Activated CD4-positive, CD25-positive, alpha-beta regulatory T cell (primary cell): ENCODE measurements around the gene EBLN2.

Source experiments
- DNase-seq, 4 experiments: peaks; one replicate each; lab custom pipeline; 2025; lab: John Stamatoyannopoulos, UW

The EBLN2 gene

GRCh38 chr3:73061416-73061815 lies at the start of gene EBLN2:
TSS of gene EBLN2 (plus strand) at chr3:73061659. CDS start at chr3:73062082, 423 bp downstream.
- no peak for DNase-seq

DNA sequence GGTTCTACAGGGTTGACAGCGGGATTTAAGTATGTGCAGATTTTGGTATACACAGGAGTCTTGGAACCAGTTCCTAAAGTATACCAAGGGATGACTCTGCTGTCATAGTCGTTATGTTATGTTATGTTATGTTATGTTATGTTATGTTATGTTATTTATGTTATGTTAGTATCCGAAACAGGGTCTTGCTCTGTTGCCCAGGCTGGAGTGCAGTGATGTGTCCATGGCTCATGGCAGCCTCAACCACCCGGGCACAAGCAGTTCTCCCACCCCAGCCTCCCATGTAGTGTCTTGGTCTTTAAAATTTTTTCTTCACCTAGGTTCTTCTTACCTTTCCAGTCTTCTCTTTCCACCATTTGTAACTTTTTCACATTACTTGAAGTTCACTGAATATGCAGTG lies 43.2 kb upstream of the EBLN2 start:
- no peak for DNase-seq

DNA sequence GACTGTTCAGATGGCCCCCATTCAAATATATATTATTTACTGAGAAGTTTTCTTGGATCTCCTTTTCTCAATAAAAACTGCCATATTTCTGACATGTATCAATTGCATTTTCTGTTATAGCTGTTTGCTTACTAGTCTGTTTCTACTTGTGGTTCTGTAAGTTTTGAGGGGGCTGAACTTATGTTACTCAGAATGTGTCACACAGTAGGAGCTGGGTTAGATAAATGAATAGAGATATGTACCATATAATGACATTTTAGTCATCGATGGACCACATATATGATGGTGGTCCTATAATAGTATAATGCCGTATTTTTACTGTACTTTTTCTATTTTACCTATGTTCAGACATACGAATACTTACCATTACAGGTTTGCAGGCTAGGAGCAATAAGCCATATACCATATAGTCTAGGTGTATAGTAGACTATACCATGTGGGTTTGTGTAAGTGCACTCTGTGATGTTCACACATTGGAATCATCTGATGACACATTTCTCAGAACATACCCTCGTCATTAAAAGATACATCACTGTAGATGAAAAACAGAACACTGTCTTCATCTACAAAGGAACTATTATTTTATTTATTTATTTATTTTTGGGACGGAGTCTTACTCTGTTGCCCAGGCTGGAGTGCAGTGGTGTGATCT lies 42.5 kb upstream of the EBLN2 start:
- no peak for DNase-seq

DNA sequence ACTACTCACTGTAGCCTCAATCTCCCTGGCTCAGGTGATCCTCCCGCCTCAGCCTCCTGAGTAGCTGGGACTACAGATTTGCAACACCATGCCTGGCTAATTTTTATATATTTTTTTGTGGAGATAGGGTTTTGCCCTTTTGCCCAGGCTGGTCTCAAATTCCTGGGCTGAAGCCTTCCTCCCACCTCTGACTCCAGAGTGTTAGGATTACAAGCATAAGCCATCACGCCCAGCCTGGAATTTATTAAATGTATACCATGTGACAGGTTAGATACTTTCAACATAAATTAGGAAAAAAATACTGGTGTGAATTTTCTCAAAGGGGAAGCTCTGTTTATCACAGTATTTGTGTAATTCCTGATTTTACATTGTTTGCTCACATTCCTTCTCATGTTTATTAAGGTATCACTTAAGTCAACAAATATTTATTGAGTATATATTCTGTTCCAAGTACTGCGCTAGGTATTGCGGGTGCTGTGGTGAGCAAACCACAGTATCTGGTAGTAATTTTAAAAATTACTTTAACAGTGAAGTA lies 40.1 kb upstream of the EBLN2 start:
- DNase-seq, result no peak

GRCh38 chr3:73024836-73025235 lies 36.6 kb upstream of the EBLN2 start:
- DNase-seq, result no peak

DNA sequence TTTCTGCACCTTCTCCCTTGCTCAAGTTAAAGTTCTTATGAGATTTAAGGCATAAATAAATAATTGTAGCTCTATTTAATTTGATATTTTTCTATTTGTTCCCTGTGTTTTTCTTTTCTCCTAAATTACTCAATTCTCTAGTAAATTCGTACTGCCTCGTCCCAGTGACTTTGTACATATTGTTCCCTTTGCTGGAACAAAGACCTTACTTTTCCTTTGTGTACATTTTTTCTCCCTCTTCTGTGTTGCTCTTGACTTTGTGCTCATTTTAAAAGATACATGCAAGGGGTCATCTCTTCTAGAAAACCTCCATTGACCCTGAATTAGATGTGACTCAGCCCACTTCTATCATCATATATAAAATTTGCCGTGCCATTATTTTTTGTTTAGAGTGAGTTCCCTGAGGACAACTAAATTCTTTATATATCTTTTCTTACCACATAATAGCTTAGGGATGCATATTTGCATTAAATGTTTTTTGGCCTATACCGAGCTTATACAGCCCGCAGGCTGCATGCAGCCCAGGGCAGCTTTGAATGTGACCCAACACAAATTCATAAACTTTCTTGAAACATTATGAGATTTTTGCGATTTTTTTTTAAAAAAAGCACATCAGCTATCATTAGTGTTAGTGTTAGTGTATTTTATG lies 35.2 kb upstream of the EBLN2 start:
- DNase-seq, result no peak

- no peak for DNase-seq
Measured at GRCh38 chr3:73026760-73027113, 34.7 kb upstream of the EBLN2 start.

DNA sequence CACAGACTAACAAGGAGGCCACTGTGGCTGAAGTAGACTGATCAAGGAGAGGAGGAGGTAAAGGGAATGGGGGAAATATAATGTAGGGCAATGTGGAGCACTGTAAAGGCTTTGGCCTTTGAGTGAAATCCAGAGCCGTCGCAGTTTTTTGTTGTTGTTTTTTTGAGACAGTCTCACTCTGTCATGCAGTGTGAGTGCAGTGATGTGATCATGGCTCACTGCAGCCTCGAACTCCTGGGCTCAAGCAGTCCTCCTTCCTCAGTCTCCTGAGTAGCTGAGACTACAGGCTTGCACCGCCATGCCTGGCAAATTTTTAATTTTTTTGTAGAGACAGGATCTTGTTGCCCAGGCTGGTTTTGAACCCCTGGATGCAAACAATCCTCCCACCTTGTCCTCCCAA lies 32.7 kb upstream of the EBLN2 start:
- no peak for DNase-seq

- DNase-seq, result no peak
Measured at GRCh38 chr3:73029321-73029796, 32.1 kb upstream of the EBLN2 start.

DNA sequence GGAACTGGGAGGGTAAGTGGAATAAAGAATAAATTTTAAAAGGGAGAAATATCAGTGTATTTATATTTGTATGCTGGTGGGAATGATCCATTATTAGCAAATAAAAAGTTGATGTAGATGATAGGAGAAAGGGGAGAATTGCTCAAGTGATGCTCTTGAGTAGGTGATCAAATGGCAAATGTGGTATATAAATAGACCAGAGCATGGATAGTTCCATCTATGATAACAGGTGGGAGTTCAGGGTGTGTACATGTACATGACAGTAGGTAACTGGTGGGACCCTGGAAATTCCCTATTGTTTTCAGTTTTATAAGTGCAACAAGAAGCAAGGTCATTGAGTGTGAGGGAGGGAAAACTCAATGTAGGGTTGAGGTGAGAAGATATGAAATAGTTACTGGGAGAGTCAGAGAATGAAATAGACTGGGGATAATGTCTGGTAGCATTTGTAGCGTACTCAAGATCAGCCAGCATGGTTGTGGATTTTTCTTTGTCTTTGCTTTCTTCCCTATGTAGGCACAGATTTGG lies 31.3 kb upstream of the EBLN2 start:
- no peak for DNase-seq

- no peak for DNase-seq
Measured at GRCh38 chr3:73031573-73032103, 29.8 kb upstream of the EBLN2 start.

DNA sequence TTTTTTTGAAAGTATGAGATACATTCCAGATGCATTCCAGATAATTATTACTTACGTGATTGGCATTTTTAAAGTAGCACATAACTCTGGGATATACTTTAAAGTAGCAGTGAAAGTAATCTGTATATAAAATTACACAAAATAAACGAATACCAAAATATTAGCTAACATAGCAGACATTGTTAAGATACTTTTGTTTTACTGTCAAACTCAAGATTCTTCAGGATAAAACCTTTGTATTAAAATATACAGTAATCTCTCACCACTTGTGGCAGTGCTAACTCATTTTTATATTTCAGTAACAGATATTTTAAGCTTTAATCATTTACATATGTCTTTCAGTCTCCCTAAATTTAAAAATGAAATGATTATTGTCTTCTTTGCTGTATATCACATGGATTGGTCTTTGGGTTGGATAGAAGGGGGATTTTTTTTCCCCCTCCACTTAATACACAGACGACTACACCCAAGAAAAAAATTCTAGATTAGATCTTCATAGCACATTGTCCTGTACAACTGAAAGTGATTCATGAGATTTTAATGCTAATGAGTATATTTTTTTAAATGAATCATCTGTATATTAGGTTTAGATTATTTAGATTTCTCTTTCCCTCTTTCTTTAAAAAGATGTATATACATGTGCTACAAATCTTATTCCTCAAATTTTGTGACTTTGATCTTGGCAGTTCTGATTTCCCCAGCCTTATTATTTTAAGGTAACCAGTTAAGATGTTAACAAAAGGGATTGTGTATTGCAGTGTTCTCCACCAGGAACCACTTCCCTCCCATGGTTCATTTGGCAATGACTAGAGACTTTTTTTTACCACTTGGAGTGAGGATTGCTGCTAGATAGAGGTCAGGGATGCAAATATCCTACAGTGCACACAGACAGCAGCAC lies 24.5 kb upstream of the EBLN2 start:
- DNase-seq, result no peak

DNA sequence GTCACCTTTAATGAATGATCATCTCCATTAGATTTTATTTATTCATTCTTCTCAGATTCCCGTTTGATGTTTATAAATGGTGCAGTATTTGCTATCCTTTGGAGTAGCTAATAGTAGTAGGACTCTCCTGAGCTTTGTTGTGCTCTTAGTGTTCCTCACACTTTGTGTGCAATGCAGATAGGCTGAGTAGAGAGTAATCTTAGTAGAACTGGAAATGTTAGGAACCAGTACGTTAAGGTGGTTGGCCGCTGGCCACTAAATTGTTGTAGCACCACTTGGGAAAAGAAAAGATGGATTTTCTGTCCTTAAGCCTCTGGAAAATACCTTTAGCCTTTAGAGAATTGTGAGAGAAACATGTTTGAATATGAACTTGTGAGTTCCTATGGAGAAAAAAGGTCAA lies 19.9 kb upstream of the EBLN2 start:
- DNase-seq, result no peak

DNA sequence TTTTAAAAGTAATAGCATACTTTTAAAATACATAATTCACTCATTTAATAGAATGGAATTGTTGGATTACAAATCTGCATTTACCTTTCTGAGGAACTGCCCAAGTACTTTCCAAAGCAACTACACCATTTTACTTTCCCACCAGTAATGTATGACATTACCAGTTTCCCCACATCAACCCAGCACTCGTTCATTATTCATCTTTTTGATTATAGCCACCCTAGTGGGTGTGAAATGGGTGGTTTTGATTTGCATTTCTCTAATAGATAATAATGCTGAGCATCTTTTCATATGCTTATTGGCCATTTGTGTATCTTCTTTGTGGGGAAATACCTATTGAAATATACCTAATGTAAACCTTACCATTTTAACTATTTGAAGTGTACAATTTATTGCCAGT lies 18.0 kb upstream of the EBLN2 start:
- DNase-seq, result no peak

DNA sequence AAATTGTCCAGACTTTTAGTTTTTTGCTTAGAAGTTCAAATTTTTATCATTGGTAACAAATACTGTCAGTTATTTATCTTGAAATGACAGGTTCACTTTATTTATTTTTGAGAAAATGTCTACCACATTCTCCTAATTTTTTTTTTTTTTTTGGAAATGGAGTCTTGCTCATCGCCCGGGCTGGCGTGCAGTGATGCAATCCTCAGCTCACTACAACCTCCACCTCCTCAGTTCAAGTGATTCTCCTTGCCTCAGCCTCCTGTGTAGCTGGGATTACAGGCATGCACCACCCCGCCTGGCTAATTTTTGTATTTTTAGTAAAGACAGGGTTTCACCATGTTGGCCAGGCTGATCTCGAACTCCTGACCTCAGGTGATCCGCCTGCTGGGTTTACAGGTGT lies 16.1 kb upstream of the EBLN2 start:
- no peak for DNase-seq

GRCh38 chr3:73046195-73046594 lies 15.3 kb upstream of the EBLN2 start:
- DNase-seq, result no peak

GRCh38 chr3:73049319-73049718 lies 12.1 kb upstream of the EBLN2 start:
- no peak for DNase-seq

- no peak for DNase-seq
Measured at GRCh38 chr3:73052857-73053256, 8.6 kb upstream of the EBLN2 start.

DNA sequence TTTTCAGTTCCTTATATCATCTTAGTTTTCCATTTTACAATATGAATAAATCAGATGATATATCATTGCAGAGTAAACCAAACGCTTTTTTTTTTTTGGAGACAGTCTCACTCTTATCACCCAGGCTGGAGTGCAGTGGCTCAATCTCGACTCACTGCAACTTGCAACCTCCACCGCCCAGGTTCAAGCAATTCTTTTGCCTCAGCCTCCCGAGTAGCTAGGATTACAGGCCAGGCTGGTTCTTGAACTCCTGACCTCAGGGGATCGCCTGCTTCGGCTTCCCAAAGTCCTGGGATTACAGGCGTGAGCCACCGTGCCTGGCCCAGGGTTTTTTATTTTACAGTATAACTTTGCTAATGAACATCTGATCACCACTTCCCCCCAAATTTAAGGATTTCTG lies 5.9 kb upstream of the EBLN2 start:
- no peak for DNase-seq

DNA sequence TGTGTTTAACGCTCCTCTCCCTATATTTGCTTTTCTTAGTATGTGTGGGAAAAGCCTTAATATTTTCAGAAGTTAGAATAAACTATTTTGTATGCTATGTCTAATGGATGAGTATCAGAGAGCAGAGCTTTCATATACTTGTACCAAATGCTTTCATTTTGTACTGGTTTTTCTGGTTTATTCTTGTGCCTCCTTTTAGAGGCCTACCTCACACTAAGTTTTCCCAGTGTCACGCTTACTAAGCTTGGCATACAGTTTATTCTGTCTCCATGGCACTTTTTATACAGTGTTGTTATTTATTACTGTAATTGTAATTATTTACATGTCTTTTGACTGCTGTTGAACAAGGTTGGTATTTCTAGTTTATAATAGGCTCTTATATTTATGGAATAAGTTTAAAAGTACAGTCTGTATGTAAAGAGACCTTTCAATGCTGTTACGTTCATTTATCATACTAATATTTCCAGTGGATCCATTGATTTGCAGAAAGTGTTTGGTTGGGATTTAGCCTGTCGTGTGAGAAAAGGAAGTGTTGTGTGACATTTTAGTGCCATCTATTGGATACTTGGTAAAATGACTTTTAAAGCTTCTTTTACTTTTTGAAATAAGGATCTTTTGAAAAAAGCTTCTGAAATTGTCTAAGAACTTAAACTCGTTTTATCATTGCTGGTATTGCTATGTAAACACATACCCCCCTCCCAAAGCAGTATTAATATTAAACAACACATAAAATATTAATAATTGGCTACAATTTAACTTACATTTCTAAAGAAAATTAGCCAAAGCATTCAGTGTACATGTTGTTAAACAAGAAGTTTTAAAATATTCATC lies 5.2 kb upstream of the EBLN2 start:
- no peak for DNase-seq

GRCh38 chr3:73056845-73057150 lies 4.7 kb upstream of the EBLN2 start:
- no peak for DNase-seq
